Hepatocyte (in vitro differentiated cells): ENCODE data around the gene RIOK3. TPM values are rescaled to one million over a fixed set of nuclear protein-coding genes. Genes with fewer than 3 reads are reported as not detected.

ENCODE experiments used
- DNase-seq: peaks from one replicate; pipeline ENCODE4 v3.0.0-alpha.2; 2016; ENCODE audit warnings: low spot score
- H2AFZ ChIP-seq: fragments of 200-600 bp; sonication (generic); 2 replicates; pipeline ENCODE4 v1.6.0; 2016; ENCODE audit warnings: antibody characterized with exemption, mild to moderate bottlenecking
- H3K27ac ChIP-seq: fragments of 200-600 bp; sonication (generic); 2 replicates; pipeline ENCODE4 v1.5.1; 2016; ENCODE audit warnings: mild to moderate bottlenecking
- H3K27me3 ChIP-seq: fragments of 200-600 bp; sonication (generic); 2 replicates; pipeline ENCODE4 v1.6.1; 2016
- H3K36me3 ChIP-seq: fragments of 200-600 bp; sonication (generic); replicated peaks from 2 replicates; pipeline ENCODE4 v1.5.1; 2016; ENCODE audit warnings: low read depth; ENCODE audit not compliant: insufficient read depth
- H3K4me1 ChIP-seq: fragments of 200-600 bp; sonication (generic); 2 replicates; pipeline ENCODE4 v1.5.1; 2016; ENCODE audit warnings: mild to moderate bottlenecking, moderate library complexity; ENCODE audit not compliant: insufficient read depth
- H3K4me2 ChIP-seq: fragments of 200-600 bp; sonication (generic); 2 replicates; pipeline ENCODE4 v1.6.0; 2016
- H3K4me3 ChIP-seq: fragments of 200-600 bp; sonication (generic); 2 replicates; pipeline ENCODE4 v1.5.1; 2016; ENCODE audit warnings: mild to moderate bottlenecking
- H3K79me2 ChIP-seq: fragments of 200-600 bp; sonication (generic); 2 replicates; pipeline ENCODE4 v1.6.0; 2017; ENCODE audit warnings: mild to moderate bottlenecking
- H3K9me2 ChIP-seq: fragments of 200-600 bp; sonication (generic); replicated peaks from 2 replicates; pipeline ENCODE4 v1.6.0; 2017; ENCODE audit warnings: mild to moderate bottlenecking; ENCODE audit not compliant: insufficient read depth
- H3K9me3 ChIP-seq: fragments of 200-600 bp; sonication (generic); 2 replicates; pipeline ENCODE4 v1.5.1; 2016; ENCODE audit warnings: low read depth, mild to moderate bottlenecking
- H4K20me1 ChIP-seq: fragments of 200-600 bp; sonication (generic); 2 replicates; pipeline ENCODE4 v1.6.0; 2016; ENCODE audit warnings: mild to moderate bottlenecking; ENCODE audit not compliant: insufficient read depth, poor library complexity, severe bottlenecking
- CTCF ChIP-seq: fragments of 200-600 bp; sonication (generic); IDR thresholded peaks from 2 replicates; pipeline ENCODE4 v1.5.1; 2016; ENCODE audit warnings: antibody characterized with exemption, mild to moderate bottlenecking; ENCODE audit not compliant: poor library complexity
- EZH2 ChIP-seq: fragments of 200-600 bp; sonication (generic); IDR thresholded peaks from 2 replicates; pipeline ENCODE4 v1.6.1; 2016; ENCODE audit warnings: antibody characterized with exemption, mild to moderate bottlenecking, borderline replicate concordance
- EZH2phosphoT487 ChIP-seq: fragments of 200-600 bp; sonication (generic); IDR thresholded peaks from one replicate; pipeline ENCODE4 v1.6.1; 2018; ENCODE audit warnings: antibody characterized with exemption, mild to moderate bottlenecking, low read depth, moderate library complexity; ENCODE audit not compliant: unreplicated experiment, severe bottlenecking
- WGBS: methylation state at CpG from one replicate; pipeline ENCODE4 v1.1.6; 2016; ENCODE audit warnings: low lambda C conversion rate; ENCODE audit errors: missing lambda C conversion rate; 5-methylcytosine and 5-hydroxymethylcytosine counted together
- polyA plus RNA-seq: library from polyadenylated mRNA; unstranded; fragments of >200 nt; fragmentation: Nextera tagmentation; extraction: Ambion mirVana; gene quantifications from 2 replicates; pipeline ENCODE4 v1.2.1, GENCODE V29; 2016
- total RNA-seq: library from RNA; depleted of rRNA; stranded (reverse); fragments of >200 nt; gene quantifications from 2 replicates; pipeline ENCODE4 v1.2.3, GENCODE V29; 2014

Gene RIOK3
- total and polyA plus RNA-seq, 2 experiments from 2014 or later: 53.9 to 95.2 TPM

GRCh38 chr18:23442958-23443357 is 10.1 kb upstream of the RIOK3 start:
- H3K4me2 ChIP-seq: no peak overlapping the region
- no peaks in the 10 kb centered on the region for H3K4me1 ChIP-seq
- no peak for DNase-seq
- H4K20me1 ChIP-seq: no peaks in the 10 kb centered on the region
- no peaks in the 10 kb centered on the region for H3K36me3 ChIP-seq
- no peaks in the 10 kb centered on the region for H3K9me2 ChIP-seq
- WGBS: 77% methylated on average over 3 of the region's 3 CpGs
- no peak for TF ChIP-seq EZH2
- TF ChIP-seq EZH2phosphoT487: no peak
- TF ChIP-seq CTCF: no peak
- no peaks in the 10 kb centered on the region for H3K79me2 ChIP-seq
- H2AFZ ChIP-seq: no peak overlapping the region
- no peaks in the 10 kb centered on the region for H3K27me3 ChIP-seq
- H3K9me3 ChIP-seq: no peaks in the 10 kb centered on the region
- H3K27ac ChIP-seq: no peak overlapping the region
- H3K4me3 ChIP-seq: no peak overlapping the region

- no peak for DNase-seq
Measured at GRCh38 chr18:23448291-23448690, 4.8 kb upstream of the RIOK3 start.

GRCh38 chr18:23450022-23450421 is 3.1 kb upstream of the RIOK3 start:
- Histone ChIP-seq H3K4me2 (no peak overlapping the region), H2AFZ (no peak overlapping the region), H3K9me3 (no peaks in the 10 kb centered on the region), H3K4me1 (peaks cover 6% of the 10 kb centered on the region), H3K9me2 (no peaks in the 10 kb centered on the region), H3K79me2 (peaks cover 17% of the 10 kb centered on the region), H3K27me3 (no peaks in the 10 kb centered on the region), H4K20me1 (peaks cover 7% of the 10 kb centered on the region), H3K36me3 (no peaks in the 10 kb centered on the region), H3K4me3 (no peak overlapping the region), H3K27ac (no peak overlapping the region)
- no peak for DNase-seq
- 80% methylated on average over 4 of the region's 4 CpGs for WGBS
- TF ChIP-seq EZH2: no peak
- no peak for TF ChIP-seq CTCF
- TF ChIP-seq EZH2phosphoT487: no peak

More at GRCh38 chr18:23448291-23448690, 4.8 kb upstream of the RIOK3 start:
- 96% methylated on average over 1 of the region's 1 CpG for WGBS
- no peak overlapping the region for H2AFZ ChIP-seq
- no peaks in the 10 kb centered on the region for H4K20me1 ChIP-seq
- H3K36me3 ChIP-seq: no peaks in the 10 kb centered on the region
- H3K27me3 ChIP-seq: no peaks in the 10 kb centered on the region
- H3K79me2 ChIP-seq: peaks cover 1% of the 10 kb centered on the region
- H3K9me2 ChIP-seq: no peaks in the 10 kb centered on the region
- H3K4me3 ChIP-seq: no peak overlapping the region
- no peak overlapping the region for H3K4me2 ChIP-seq
- H3K4me1 ChIP-seq: peaks cover 6% of the 10 kb centered on the region
- TF ChIP-seq EZH2phosphoT487 (no peak), EZH2 (no peak), CTCF (no peak)
- no peak overlapping the region for H3K27ac ChIP-seq
- H3K9me3 ChIP-seq: no peaks in the 10 kb centered on the region

GRCh38 chr18:23451011-23451410 is 2.1 kb upstream of the RIOK3 start:
- Histone ChIP-seq H2AFZ (no peak overlapping the region), H3K36me3 (no peaks in the 10 kb centered on the region), H4K20me1 (peaks cover 7% of the 10 kb centered on the region), H3K9me3 (no peaks in the 10 kb centered on the region), H3K9me2 (no peaks in the 10 kb centered on the region), H3K79me2 (peaks cover 27% of the 10 kb centered on the region), H3K4me2 (no peak overlapping the region), H3K4me1 (peaks cover 6% of the 10 kb centered on the region), H3K27me3 (no peaks in the 10 kb centered on the region), H3K27ac (no peak overlapping the region), H3K4me3 (no peak overlapping the region)
- no peak for DNase-seq
- TF ChIP-seq CTCF: no peak
- 96% methylated on average over 18 of the region's 18 CpGs for WGBS
